ENCODE data around the gene CAPNS1.

CAPNS1 gene

DNA sequence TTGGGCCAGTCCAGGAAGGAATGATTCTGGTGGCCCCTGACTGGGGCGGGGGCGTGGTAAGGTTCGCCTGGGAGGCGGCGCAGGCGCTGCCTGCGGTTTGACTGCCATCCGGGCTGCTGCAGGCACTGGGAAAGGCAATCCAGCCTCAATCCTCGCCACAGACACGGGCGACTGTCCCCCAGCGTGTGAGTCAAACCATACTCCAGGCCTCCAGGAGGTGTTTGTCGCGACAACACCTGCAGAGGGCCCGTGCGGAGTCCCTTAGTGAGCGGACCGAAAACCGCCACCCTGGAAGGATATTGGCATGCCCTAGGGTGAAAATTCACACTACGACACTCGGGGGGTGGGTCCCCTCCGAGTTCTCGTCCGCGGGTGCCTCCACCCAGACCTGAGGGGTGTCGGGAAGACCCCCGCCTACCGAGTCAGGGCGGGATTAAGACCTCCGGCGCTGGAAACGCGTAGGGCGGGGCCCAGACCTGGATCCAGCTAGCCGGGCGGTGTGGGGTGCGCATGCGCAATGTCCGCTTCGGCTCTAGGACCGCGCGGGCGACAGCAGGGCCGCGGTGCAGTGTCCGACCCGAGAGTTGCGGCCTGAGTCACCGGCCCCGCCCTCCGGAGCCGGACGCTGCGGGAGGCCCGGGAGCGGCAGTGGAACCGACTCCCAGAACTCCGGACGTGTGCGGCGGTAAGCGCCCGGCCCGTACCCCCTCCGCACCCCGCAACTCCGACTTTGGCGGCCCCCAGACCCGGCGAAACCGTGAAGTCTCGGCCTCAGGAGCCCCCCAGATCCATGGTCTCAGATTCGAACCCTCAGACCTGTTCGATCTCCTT is at the start of gene CAPNS1:
Gene CAPNS1 (plus strand): TSS at position 594 of the 831 bp plus-strand sequence. CDS start 946 bp downstream, outside the sequence.
- peak; percentile 83 to 92 for DNase-seq (ENCODE audit: low read depth in 2 of 2)

DNA sequence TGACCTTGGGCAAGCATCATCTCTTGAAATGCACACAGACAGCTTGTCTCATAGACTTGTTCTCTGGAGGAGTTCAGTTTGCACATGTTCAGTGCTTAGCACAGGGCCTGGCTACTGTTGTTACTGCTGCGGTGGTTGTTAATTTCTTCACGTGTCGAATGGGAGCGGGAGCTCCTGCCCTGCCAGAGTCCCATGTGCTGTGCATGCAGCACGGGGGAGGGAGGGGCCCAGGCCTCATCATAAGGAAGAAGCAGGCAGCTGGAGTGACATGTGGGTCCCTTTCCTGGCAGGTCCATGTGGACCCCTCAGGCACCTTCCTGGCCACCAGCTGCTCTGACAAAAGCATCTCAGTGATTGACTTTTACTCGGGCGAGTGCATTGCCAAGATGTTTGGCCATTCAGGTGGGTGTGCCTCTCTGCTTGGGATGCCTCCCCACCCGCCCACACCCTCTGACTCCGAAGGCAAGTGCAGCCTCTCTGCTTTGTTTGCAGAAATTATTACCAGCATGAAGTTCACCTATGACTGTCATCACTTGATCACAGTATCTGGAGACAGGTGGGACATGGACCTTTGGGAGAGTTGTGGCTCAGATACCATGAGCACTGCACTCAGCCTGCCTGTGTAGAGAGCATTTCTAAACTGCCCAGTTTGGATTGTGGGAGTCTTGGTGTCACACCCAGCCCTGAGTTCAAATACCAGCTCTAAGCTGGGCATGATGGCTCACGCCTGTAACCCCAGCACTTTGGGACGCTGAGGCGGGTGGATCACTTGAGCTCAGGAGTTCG is 48.8 kb upstream of the CAPNS1 start:
- DNase-seq (ENCODE audit: low read depth in 2 of 2) = no peak

DNA sequence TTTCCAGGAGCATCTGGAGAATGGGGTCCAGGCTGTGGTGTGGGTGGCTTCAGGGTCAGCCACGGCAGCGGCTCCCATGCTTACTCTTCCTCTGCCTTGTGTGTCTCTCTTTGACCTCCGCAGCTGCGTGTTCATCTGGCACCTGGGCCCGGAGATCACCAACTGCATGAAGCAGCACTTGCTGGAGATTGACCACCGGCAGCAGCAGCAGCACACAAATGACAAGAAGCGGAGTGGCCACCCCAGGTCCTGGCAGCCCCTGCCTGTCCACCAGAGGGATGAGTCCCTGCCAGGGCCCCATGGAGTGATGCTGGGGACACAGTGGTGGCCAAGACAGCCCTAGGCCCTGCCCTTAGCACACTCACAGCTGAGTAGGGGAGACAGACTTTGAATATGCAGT is 47.3 kb upstream of the CAPNS1 start:
- no peak for DNase-seq (ENCODE audit: low read depth in 2 of 2)

DNA sequence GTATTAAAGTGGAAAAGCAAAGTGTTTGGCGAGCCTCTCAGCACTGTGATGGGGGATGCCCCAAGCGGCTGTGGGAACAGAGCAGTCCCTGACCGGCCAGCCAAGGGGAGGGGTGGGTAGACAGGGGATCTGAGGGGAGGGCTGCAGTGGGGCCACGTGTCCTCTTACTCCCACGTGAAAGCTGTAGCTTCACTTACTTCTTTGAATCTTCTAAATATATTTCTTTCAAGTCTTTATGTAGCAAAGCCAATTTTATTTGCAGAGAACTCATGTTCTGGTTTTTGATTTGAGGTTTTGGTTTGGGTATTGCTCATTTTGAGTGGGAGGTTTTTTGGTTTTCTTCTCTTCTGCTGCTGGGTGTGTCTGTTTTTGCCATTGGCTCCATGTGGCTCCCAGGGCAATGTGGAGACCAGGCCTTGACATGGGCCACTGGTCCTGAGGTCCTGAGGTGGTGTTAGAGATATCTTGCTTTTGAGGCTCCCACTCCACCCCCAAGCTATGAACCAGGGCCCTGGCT is 46.7 kb upstream of the CAPNS1 start:
- no peak for DNase-seq (ENCODE audit: low read depth in 2 of 2)

DNA sequence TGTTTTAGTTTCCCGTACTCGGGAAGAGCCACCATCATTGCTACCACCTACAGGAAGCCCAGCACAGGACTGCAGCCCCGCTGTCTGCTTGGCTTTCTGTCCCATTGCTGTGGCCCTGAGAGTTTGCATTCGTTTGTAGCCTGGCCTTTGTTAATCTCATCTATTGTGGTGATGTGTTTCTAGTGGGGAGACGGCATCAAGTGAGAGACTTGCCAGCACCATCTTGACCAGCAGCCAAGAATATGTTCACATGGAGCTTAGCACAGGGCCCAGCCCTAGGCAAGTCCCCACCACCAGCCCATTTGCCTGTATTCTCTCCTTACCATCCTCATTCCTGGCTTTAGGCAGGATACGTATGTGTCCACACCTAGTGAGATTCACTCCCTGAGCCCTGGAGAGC is 46.2 kb upstream of the CAPNS1 start:
- no peak for DNase-seq (ENCODE audit: low read depth in 2 of 2)

DNA sequence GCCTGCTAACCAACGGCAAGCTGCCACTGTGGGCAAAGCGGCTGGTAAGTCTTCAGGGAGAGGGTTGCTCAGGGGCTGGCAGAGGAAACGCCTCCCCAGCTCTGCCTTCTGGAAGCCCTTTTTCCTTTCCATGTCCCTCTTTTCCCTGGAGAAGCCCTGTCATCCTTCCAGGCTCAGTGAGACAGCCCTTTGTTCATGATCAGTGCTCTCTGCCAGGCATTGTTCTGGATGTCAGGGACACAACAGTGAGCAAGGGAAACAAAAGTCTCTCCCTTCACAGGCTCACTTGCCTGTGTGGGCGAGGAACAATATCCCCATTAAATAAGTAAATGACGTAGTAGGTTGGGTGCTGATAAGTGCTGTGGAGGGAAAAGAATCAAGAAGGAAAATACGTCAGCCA is 42.8 kb upstream of the CAPNS1 start:
- no peak for DNase-seq (ENCODE audit: low read depth in 2 of 2)

DNA sequence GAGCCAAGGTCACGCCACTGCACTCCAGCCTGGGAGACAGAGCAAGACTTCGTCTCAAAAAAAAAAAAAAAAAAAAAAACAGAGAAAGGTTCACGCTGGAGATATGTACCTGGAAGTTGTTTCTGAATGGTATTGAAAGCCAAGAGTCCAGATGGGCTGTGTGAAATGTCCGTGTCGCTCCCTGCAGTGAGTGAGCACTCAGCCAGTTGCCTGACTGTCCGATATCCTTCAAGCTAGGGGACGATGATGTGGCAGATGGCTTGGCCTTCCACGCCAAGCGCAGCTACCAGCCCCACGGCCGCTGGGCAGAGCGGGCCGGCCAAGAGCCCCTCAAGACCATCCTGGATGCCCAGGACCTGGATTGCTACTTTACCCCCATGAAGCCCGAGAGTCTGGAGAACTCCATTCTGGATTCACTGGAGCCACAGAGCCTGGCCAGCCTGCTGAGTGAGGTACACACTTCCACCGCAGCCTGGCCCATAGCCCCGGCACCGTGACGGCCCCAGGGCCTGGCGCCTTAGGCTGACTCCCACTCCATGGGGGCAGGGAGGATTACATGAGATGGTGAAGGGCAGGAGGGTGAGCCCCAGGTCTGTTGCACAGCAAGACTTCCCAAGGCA is 40.6 kb upstream of the CAPNS1 start:
- DNase-seq (ENCODE audit: low read depth in 2 of 2) = no peak

DNA sequence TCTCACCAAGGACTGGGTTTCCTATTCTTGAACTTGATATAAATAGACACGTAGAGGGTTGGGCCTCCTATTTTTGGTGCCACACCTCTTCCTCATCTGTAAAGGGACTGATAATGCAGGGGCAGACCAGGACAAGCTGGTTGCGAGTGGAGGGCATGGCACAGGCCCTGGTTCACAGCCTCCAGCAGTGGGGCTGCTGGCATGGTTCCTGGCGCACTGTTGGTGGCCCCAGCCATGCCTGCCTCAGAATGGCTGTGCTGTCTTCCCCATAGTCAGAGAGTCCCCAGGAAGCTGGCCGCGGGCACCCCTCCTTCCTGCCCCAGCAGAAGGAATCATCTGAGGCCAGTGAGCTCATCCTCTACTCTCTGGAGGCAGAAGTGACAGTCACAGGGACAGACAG is 39.4 kb upstream of the CAPNS1 start:
- DNase-seq (ENCODE audit: low read depth in 2 of 2) = no peak

DNA sequence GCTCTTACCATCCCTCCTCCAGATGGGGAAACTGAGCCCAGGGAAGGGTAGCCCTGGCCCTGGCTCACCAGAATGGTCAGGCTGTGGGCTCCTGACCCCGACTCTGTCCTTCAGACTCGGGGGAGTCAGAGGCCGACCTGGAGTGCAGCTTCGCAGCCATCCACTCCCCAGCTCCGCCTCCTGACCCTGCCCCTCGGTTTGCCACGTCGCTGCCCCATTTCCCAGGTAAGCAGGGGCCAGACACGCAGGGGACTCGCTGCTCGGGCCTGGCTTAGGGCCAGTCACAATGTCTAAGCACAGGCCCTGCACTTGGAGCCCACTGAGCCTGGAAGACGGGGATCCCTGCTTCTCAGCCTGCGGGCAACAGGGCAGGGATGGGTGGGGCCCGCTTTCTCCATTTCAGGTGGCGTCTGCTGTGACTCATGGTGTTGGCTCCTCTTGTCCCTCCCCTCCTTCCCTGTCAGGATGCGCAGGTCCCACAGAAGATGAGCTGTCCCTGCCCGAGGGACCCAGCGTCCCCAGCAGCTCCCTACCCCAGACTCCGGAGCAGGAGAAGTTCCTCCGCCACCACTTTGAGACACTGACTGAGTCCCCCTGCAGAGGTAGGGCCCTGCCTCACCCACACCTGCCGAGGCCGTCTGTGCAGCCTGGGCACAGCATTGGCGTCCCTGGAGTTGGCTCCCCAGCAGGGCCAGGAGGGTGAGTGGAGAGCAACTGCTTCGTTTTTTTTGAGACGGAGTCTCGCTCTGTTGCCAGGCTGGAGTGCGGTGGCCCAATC is 38.1 kb upstream of the CAPNS1 start:
- no peak for DNase-seq (ENCODE audit: low read depth in 2 of 2)

DNA sequence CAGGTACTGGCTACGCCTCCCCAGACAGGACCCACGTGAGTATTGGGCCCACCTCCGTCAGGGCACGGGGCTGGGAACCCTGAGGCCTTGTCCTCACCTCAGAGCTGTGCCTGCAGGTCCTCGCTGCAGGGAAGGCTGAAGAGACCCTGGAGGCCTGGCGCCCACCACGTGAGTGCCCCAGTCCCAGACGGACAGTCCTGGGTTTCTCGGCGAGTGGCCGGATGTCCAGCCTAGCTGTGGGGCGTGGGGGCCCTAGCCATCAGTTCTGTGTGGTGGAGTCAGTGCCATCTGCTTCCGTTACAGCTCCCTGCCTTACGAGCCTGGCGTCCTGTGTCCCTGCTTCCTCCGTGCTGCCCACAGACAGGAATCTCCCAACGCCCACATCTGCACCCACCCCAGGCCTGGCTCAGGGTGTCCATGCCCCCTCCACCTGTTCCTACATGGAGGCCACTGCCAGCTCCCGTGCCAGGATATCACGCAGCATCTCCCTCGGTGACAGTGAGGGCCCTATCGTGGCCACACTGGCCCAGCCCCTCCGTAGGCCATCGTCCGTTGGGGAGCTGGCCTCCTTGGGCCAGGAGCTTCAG is 36.7 kb upstream of the CAPNS1 start:
- DNase-seq (ENCODE audit: low read depth in 2 of 2) = no peak

DNA sequence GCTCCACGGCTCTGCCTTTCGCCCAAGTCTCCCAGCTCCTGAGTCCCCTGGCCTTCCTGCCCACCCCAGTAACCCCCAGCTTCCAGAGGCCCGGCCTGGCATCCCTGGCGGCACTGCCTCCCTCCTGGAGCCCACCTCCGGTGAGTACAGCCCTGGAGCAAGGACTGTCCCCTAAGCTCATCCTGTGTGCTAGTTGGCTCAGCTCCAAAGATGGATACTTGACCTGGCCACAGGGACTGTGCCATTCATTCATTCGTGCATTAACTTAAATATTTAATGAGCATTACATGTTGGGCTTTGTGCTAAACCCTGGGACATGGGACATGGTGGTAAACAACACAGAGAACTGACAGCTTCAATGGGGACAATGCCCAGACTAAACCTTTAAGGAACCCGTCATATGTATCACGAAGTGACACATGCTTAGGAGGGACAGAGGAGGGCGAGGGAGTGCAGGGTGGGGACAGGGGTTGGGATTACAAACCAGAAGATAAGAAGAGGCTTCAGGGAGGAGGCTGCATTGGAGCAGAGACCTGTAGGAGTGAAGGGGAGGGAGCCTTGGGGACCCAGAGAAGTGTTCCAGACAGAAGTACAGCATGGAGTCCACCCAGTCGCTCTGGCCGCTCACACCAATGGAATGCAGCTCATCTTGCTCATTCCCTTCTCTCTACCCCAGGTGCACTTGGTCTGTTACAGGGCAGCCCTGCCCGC is 35.9 kb upstream of the CAPNS1 start:
- no peak for DNase-seq (ENCODE audit: low read depth in 2 of 2)

DNA sequence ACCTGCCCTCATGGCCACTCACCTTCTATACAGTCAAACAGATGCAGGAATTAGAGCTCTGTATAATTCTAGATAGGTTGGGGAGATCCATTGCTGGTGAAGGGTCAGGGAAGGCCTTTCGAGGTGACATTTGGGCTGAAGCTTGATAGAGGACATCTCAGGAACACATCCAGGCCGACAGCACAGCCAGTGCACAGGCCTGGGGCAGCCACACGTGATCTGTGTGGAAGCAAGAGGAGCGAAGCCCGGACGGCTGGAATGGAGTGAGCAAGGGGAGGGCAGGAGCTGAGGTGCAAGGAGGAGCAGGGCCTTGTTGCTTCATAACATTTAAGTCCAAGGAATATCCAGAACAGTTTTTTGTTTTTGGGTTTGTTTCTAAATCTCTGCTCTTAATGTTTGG is 33.4 kb upstream of the CAPNS1 start:
- DNase-seq (ENCODE audit: low read depth in 2 of 2) = no peak

DNA sequence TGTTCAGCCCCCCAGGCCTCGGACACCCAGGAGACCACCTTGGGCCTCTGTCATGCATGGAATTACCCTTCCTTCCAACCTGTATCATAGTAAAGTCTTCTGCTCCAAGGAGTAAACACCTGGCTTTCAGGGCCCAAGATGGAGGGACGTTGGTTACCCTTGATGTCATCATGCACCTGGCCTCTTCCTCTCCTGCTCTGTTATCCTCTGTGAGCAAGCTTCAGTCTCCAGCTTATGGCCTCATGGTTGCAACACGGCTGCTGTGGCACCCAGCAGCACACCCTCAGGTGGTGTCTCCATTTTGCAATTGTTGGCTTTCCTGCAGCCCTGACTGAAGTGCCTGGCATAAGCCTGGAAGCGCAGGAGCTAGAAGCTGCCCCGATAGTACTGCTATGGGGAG is 32.9 kb upstream of the CAPNS1 start:
- DNase-seq (ENCODE audit: low read depth in 2 of 2) = no peak

DNA sequence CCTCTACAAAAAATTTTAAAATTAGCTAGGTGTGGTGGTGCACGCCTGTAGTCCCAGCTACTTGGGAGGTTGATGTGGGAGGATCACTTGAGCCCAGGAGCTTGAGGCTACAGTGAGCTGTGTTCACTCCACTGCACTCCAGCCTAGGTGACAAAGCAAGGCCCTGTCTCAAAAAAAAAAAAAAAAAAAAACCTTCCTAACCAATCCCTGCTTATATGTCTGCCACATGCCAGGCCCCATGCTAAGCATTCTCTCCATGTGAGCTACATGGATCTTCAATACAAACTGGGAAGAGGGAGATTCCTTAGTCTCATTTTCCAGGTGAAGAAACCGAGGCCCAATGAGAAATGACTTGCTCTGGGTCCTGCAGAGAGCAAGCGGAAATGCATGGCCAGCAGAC is 31.2 kb upstream of the CAPNS1 start:
- DNase-seq (ENCODE audit: low read depth in 2 of 2) = no peak

DNA sequence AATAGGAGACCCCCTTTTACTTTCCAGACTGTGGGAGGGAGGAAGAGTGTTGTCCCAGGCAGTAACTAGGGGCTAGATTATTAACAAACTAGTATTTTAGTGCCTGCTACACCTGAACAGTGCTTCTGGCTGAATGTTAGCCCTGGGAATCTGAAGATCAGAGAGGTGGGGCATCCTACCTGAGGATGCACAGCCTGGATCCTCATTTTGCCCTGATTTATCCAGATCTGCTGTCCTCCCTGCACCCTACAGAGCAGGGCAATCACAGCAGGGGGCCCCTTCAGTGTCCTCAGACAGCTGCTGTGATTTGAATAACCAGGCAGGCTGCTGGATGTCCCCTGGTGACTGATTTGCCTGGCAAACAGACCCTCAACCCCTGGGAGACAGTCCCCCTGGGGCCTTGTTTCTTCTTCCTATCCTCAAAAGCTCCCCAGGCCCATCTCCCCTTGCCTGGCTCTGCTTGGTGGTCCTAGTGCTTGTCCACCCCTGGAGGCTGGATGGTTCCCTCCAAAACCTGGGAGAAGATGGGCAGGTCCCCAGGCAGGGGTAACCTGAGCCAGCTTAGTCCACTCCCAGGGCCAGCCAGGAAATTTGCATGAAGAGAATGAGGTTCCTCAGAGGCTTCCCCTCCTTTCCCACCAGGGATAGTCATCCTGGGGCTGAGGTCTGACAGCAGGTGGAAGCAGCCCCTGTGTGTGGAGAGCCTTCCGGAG is 29.2 kb upstream of the CAPNS1 start, which contains the start of gene OVOL3:
Gene OVOL3 (plus strand): TSS at position 657 of the 713 bp plus-strand sequence. CDS start 60 bp downstream, outside the sequence.
- no peak for DNase-seq (ENCODE audit: low read depth in 2 of 2)

DNA sequence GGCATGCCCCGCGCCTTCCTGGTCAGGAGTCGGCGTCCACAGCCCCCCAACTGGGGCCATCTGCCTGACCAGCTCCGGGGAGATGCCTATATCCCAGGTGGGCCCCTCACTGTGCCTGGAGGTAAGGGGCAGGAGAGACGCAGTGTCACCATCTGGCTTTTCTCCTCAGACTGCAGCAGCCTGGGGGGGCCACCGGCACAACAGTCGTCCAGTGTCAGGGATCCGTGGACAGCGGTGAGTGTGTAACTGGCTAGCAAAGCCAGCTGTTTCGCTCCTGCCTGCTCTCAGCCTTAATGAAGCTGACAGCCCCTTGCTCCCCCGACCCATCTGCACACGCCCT is 28.7 kb upstream of the CAPNS1 start:
- no peak for DNase-seq (ENCODE audit: low read depth in 2 of 2)

DNA sequence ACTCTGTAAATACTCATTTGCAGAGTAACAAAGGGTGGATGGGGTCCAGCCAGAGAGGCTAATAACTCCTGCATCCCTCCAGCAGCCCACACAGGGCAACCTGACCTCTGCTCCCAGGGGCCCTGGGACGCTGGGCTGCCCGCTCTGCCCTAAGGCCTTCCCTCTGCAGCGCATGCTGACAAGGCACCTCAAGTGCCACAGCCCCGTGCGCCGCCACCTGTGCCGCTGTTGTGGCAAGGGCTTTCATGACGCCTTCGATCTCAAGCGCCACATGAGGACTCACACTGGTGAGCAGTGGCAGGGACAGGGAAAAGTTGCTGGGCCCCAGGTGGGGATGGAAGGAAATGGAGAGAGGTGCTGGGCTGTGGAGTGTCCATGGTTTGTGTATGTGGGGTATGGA is 27.2 kb upstream of the CAPNS1 start:
- DNase-seq (ENCODE audit: low read depth in 2 of 2) = no peak

DNA sequence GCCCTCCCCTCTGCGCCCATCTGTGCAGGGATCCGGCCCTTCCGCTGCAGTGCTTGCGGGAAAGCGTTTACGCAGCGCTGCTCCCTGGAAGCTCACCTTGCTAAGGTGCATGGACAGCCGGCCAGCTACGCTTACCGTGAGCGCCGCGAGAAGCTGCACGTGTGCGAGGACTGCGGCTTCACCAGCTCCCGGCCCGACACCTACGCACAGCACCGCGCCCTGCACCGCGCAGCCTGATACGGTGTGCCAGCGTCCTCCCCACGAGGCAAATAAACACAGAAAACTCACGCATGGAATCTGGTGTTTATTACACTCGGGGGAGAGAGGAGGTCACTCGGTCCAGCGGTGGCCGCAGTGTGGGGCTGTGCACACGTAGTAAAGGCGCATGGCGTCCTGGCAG is 26.4 kb upstream of the CAPNS1 start:
- DNase-seq (ENCODE audit: low read depth in 2 of 2) = no peak

DNA sequence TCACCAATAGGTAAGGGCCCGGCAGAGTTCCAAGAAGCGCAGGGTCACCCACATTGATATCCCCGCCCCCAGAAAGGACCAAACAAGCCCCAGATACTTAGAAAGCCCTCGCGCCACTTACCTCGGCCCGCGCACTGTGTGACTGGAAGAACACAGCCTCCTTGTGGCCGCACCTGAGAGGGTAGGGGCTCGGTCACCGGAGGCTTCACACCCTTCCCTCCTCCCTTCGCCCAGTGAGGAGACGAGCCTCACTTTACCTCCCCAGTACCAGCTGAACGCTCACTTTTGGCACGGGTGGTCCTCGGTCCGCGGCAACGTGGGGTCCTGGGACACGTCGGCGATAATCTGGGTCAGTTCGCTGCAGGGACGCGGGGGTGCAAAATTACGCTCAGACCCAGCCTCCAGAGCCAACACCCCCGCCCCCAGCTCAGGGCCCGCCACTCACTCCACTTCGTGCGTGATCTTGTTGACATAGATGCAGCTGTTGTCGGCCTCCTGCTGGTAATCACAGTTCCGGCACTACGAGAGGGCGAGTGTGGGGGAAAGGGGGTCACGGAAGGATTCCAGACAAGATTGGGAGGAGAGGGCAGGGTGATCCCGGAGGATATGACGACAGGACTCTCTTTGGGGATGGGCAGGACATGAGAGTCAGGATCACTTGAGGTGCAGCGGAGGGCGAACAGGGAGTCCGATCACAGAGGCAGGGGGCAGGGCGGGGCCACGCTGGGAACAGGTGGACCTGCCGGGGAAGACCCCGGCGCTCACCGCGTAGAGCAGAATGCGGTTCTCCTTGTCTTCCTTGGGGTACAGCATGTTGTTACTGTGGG is 25.8 kb upstream of the CAPNS1 start:
- DNase-seq (ENCODE audit: low read depth in 2 of 2) = no peak

Data from stimulated activated CD4-positive, alpha-beta T cell treated with anti-CD3 and anti-CD28 coated beads, Interleukin-12 subunit alpha, Interleukin-12 subunit beta, amount 100 ng/mL, for 24 hours (primary cell).